CD4-positive, alpha-beta T cell treated with Interleukin-2 at 100 ng/mL for 4 hours (primary cell): ENCODE results near the gene KCNJ8.

Experiments
- DNase-seq: peaks from one replicate; pipeline ENCODE4 v3.0.0-alpha.2; 2020; ENCODE audit warnings: low spot score

The KCNJ8 gene

GRCh38 chr12:21715386-21715785 lies 59.1 kb downstream of the KCNJ8 start:
- DNase-seq: no peak
